Measurements from ENCODE around the gene SH3TC1. TPM values are rescaled to one million over a fixed set of nuclear protein-coding genes. Genes with fewer than 3 reads are reported as not detected.

Gene SH3TC1
- total and polyA plus RNA-seq, 2 of the 8 experiments (the other 6 are each of a cell fraction or from before 2014, with no cell fraction given) = 0.15 TPM; not detected in 1

DNA sequence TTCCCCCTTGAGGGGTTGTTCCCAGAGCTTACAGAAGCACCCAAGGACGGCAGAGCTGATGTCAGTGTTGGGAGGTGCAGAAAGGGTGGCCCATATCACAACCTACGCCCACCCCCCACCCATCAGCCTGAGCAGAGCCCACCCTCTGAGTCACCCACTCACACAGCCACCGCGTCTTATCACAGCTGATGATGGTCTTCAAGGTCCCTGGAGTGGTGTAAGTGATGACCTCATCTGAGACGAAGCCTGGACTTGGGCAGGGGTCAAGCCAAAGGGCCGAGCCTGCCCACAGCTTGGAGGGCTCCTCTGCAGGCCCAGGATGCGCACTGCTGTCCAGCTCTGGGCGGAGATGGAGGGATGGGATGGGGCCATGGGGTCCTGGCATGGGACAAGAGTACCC, 67.4 kb downstream of the SH3TC1 start:
- DNase-seq (ENCODE audit: low read depth in 1 of 2, low spot score in 2 of 2) (no peak), FAIRE-seq (no peak)
- Histone ChIP-seq H3K4ac (replicated peaks; ENCODE audit: insufficient read length, low read depth, low read length) (no peak overlapping the region), H3K4me1 (replicated peaks in 1 of 4; ENCODE audit: control insufficient read depth in 3 of 4, insufficient read depth in 4 of 4, low read length in 3 of 4) (peaks cover 0 to 7% (median 4%) of the 10 kb centered on the region in 4 experiments; a peak in 6 of 7 replicates), H3K4me3 (ENCODE audit: extremely low read depth in 1 of 4, insufficient read depth in 2 of 4, low read depth in 3 of 4, low read length in 4 of 4) (no peak overlapping the region), H4K5ac (ENCODE audit: insufficient read length, low read depth, low read length) (no peak overlapping the region), H3K27me3 (replicated peaks in 1 of 4; ENCODE audit: control insufficient read depth in 3 of 4, extremely low read depth in 1 of 4, insufficient read depth in 3 of 4, low read length in 3 of 4) (peaks cover 7 to 24% (median 18%) of the 10 kb centered on the region in 4 experiments; a peak in 6 of 7 replicates), H2BK15ac (ENCODE audit: low read length) (no peak overlapping the region), H3K56ac (replicated peaks; ENCODE audit: insufficient read length, low read depth, low read length) (no peak overlapping the region), H2BK20ac (ENCODE audit: low read length) (no peak overlapping the region), H4K20me1 (replicated peaks in 1 of 2; ENCODE audit: control insufficient read depth in 1 of 2, insufficient read depth in 2 of 2, low read length in 2 of 2) (peaks cover 0 to 1% of the 10 kb centered on the region in 2 experiments), H4K91ac (replicated peaks; ENCODE audit: insufficient read length, low read length) (no peak overlapping the region), H3K36me3 (ENCODE audit: control insufficient read depth in 2 of 4, insufficient read depth in 4 of 4, low read length in 3 of 4) (no peaks in the 10 kb centered on the region), H3K27ac (ENCODE audit: low read depth, low read length) (no peak overlapping the region), H2BK12ac (ENCODE audit: low read depth, low read length) (no peak overlapping the region), H2BK120ac (replicated peaks; ENCODE audit: low read depth, low read length) (no peak overlapping the region), H3K9me3 (ENCODE audit: insufficient read depth in 2 of 2, low read depth in 1 of 2, low read length in 1 of 2) (no peaks in the 10 kb centered on the region), H3K9ac (replicated peaks in 1 of 4; ENCODE audit: extremely low read depth in 1 of 4, low read depth in 3 of 4, low read length in 3 of 4) (no peak overlapping the region), H3K4me2 (ENCODE audit: insufficient read depth in 1 of 2, low read depth in 2 of 2, low read length in 2 of 2) (no peak overlapping the region), H2AK5ac (ENCODE audit: low read depth, low read length) (no peak overlapping the region), H2BK5ac (ENCODE audit: low read depth, low read length) (no peak overlapping the region), H3K18ac (ENCODE audit: extremely low read depth, low read length) (no peak overlapping the region), H4K8ac (ENCODE audit: extremely low read depth, insufficient read depth, low read length) (no peak overlapping the region), H3K23me2 (ENCODE audit: low read depth, low read length) (peaks cover 4% of the 10 kb centered on the region; the same call in 1 of the 2 replicates), H3K14ac (ENCODE audit: insufficient read length) (no peak overlapping the region), H3K23ac (ENCODE audit: insufficient read length) (no peak overlapping the region), H2AFZ (ENCODE audit: low read length) (no peak overlapping the region), H3K79me1 (ENCODE audit: low read depth, low read length) (no peaks in the 10 kb centered on the region), H3K79me2 (ENCODE audit: control insufficient read depth in 1 of 2, insufficient read depth in 2 of 2, low read length in 2 of 2) (no peaks in the 10 kb centered on the region)
- CTCF ChIA-PET (ENCODE audit: partially characterized antibody) = interaction anchor here (0.7 to 6.1 kb wide), 41 partner anchors 10 to 1339 kb away, joined by 3 to 74 read pairs (median 6); no protein-coding TSS in a partner anchor
- WGBS, 2 experiments (ENCODE audit: extremely low coverage in 1 of 2, insufficient coverage in 1 of 2, insufficient read length in 1 of 2, insufficient replicate concordance in 2 of 2, low coverage in 1 of 2, low lambda C conversion rate in 2 of 2, missing lambda C conversion rate in 1 of 2) = 74% methylated on average over 7 of the region's 8 CpGs; no CpG with 5 or more reads in 1 of the 2 experiments
- POLR2A ChIA-PET (ENCODE audit: partially characterized antibody) = interaction anchor here (1.0 kb wide), 1 partner anchor 40 kb away, joined by 3 read pairs; no protein-coding TSS in a partner anchor
- TF ChIP-seq JUN (IDR thresholded peaks at IDR 0.05; ENCODE audit: low read depth, low read length) = no peak
- no peak for TF ChIP-seq SIN3A (conservative IDR thresholded peaks at IDR 0.05 in 1 of 2, IDR thresholded peaks at IDR 0.05 in 1 of 2; ENCODE audit: low read depth in 1 of 2, low read length in 2 of 2)
- TF ChIP-seq SUZ12 (IDR thresholded peaks at IDR 0.05; ENCODE audit: low read length) = no peak
- no peak for TF ChIP-seq EGR1 (IDR thresholded peaks at IDR 0.05; ENCODE audit: borderline replicate concordance, low read depth, low read length)
- no peak for TF ChIP-seq SP2 (IDR thresholded peaks at IDR 0.05; ENCODE audit: low read length)
- TF ChIP-seq TCF12 (IDR thresholded peaks at IDR 0.05; ENCODE audit: low read depth, low read length) = no peak
- TF ChIP-seq ZNF274 (IDR thresholded peaks at IDR 0.05; ENCODE audit: borderline replicate concordance, extremely low read depth, low read length) = no peak
- no peak for TF ChIP-seq POLR2AphosphoS5 (IDR thresholded peaks at IDR 0.05; ENCODE audit: low read depth, low read length)
- no peak for TF ChIP-seq BRCA1 (IDR thresholded peaks at IDR 0.05; ENCODE audit: low read depth, low read length)
- TF ChIP-seq CEBPB (IDR thresholded peaks at IDR 0.05; ENCODE audit: low read depth, low read length) = no peak
- TF ChIP-seq, protein P1, sequence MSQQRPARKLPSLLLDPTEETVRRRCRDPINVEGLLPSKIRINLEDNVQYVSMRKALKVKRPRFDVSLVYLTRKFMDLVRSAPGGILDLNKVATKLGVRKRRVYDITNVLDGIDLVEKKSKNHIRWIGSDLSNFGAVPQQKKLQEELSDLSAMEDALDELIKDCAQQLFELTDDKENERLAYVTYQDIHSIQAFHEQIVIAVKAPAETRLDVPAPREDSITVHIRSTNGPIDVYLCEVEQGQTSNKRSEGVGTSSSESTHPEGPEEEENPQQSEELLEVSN (IDR thresholded peaks at IDR 0.05) = no peak
- TF ChIP-seq KDM1A (IDR thresholded peaks at IDR 0.05; ENCODE audit: borderline replicate concordance, low read length) = no peak
- no peak for TF ChIP-seq EZH2 (IDR thresholded peaks at IDR 0.05; ENCODE audit: low read depth, low read length, severe bottlenecking)
